ENCODE data around the gene RAPGEF2. TPM values are rescaled to one million over a fixed set of nuclear protein-coding genes. Genes with fewer than 3 reads are reported as not detected.
"Not testable (repeated sequence)": the region's sequence is repeated elsewhere in the genome, so short reads cannot be mapped to it uniquely, and the experiment has no call there.

RAPGEF2 gene
- total and polyA plus RNA-seq, 2 donors from 2014 or later, result 6.9 to 50.6 TPM

DNA sequence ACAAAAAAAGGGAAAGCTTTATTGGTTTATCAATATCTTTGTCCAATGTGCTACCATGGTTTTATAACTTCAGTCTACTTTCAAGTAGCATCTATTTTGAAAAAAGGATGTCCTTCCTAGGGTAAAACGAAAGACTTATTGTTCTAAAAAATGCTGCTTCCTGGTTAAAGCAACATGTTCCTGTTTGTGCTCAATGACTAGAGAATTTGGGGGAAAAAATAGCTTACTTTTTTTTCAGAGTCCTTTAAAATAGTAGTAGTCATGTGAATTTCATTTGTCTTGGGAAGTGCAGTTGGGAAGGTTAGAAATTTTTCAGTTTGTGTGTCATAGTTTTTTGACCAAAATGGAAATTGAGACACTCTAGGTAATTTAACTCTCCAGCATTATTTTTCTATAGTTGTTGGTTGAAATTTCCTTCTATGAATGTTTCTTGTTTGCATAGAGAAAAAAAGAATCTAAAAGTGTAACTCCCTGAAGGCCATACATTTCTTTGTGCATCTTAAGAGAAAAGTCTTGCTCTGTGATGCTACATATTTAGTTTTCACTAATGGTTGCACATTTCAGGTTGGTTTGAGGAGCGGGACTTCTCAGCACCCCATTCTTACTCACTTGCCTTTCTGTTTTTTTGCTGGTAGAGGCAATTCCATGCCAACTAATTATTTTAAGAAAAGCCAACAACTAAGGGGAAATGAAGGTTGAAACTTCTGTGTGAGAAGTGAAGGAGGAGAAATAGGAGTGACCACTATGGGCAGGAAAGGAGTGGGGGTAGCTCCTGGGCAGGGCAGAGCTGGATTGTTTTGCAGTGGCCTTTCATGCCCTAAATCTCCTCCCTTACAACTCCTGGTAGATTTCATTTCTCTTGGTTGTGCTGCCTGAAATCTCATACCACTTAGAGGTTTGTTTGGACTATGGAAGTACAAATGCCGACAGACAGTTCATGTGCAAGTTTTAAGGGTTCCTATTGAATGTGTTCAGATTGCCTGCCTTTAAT is 76.4 kb downstream of the RAPGEF2 start:
- H3K9ac ChIP-seq (ENCODE audit: low read length in 3 of 3), result peak overlapping the region in 1 of 3 donors; percentile 28

DNA sequence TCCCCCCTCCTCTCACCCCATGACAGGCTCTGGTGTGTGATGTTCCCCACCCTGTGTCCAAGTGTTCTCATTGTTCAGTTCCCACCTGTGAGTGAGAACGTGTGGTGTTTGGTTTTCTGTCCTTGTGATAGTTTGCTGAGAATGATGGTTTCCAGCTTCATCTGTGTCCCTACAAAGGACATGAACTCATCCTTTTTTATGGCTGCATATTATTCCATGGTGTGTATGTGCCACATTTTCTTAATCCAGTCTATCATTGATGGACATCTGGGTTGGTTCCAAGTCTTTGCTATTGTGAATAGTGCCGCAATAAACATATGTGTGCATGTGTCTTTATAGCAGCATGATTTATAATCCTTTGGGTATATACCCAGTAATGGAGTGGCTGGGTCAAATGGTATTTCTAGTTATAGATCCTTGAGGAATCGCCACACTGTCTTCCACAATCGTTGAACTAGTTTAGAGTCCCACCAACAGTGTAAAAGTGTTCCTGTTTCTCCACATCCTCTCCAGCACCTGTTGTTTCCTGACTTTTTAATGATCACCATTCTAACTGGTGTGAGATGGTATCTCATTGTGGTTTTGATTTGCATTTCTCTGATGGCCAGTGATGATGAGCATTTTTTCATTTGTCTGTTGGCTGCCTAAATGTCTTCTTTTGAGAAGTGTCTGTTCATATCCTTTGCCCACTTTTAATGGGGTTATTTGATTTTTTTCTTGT is 81.2 kb downstream of the RAPGEF2 start:
- H3K4me3 ChIP-seq (ENCODE audit: low read length in 3 of 3); H3K4me1 ChIP-seq (ENCODE audit: control insufficient read depth in 2 of 3, insufficient read depth in 2 of 3, low read depth in 1 of 3, low read length in 3 of 3); H3K27me3 ChIP-seq (ENCODE audit: control insufficient read depth, insufficient read depth, low read length); intact Hi-C loops (cut with DNase I); H3K9me3 ChIP-seq (ENCODE audit: control insufficient read depth in 2 of 3, insufficient read depth in 1 of 3, low read length in 3 of 3); H3K27ac ChIP-seq (ENCODE audit: low read depth in 2 of 2, low read length in 2 of 2); FAIRE-seq; H3K9ac ChIP-seq (ENCODE audit: low read length in 3 of 3); DNase-seq; H3K36me3 ChIP-seq (ENCODE audit: control insufficient read depth in 2 of 3, insufficient read depth in 3 of 3, low read length in 3 of 3): not testable (repeated sequence)

More for the DNA sequence above, 76.4 kb downstream of the RAPGEF2 start:
- DNase-seq, result peak in 3 of 5 donors; percentile 23 to 59 (median 43)
- TF ChIP-seq, protein P1, sequence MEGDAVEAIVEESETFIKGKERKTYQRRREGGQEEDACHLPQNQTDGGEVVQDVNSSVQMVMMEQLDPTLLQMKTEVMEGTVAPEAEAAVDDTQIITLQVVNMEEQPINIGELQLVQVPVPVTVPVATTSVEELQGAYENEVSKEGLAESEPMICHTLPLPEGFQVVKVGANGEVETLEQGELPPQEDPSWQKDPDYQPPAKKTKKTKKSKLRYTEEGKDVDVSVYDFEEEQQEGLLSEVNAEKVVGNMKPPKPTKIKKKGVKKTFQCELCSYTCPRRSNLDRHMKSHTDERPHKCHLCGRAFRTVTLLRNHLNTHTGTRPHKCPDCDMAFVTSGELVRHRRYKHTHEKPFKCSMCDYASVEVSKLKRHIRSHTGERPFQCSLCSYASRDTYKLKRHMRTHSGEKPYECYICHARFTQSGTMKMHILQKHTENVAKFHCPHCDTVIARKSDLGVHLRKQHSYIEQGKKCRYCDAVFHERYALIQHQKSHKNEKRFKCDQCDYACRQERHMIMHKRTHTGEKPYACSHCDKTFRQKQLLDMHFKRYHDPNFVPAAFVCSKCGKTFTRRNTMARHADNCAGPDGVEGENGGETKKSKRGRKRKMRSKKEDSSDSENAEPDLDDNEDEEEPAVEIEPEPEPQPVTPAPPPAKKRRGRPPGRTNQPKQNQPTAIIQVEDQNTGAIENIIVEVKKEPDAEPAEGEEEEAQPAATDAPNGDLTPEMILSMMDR (IDR thresholded peaks at IDR 0.05; ENCODE audit: borderline replicate concordance, extremely low read depth, insufficient read depth), result no peak
- Histone ChIP-seq H3K9me3 (ENCODE audit: control insufficient read depth in 2 of 3, insufficient read depth in 1 of 3, low read length in 3 of 3) (no peaks in the 10 kb centered on the region), H3K27me3 (ENCODE audit: control insufficient read depth, insufficient read depth, low read length) (no peaks in the 10 kb centered on the region), H3K4me3 (ENCODE audit: low read length in 3 of 3) (peak overlapping the region in 2 of 3 donors; percentile 18 to 38), H3K4me1 (ENCODE audit: control insufficient read depth in 2 of 3, insufficient read depth in 2 of 3, low read depth in 1 of 3, low read length in 3 of 3) (peaks cover 0 to 12% (median 11%) of the 10 kb centered on the region in 3 donors), H3K36me3 (ENCODE audit: control insufficient read depth in 2 of 3, insufficient read depth in 3 of 3, low read length in 3 of 3) (no peaks in the 10 kb centered on the region), H3K27ac (ENCODE audit: low read depth in 2 of 2, low read length in 2 of 2) (peak overlapping the region in 1 of 2 donors; percentile 38)
- intact Hi-C loops (cut with DNase I), result loop anchor here (10.0 kb wide), 1 partner anchor 324 kb away; no protein-coding TSS in a partner anchor
- no peak for FAIRE-seq

DNA sequence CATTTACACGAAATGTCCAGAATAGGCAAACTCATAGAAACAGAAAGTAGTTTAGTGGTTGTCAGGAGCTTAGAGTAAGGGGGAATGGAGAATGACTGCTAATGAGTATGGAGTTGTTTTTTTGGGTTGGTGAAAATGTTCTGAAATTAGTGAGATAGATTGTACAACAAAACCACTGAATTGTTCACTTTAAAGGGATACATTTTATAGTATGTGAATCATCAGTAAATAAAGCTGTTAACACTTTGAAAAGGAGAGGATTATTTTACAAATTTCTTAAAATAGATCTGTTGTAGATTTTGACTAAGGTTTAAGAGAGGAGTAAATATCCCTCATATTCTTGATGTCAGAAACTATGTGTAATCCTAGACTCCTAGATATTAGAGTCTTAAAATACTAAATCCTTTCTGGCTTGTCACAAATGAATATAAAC is 82.7 kb downstream of the RAPGEF2 start:
- Histone ChIP-seq H3K36me3 (ENCODE audit: control insufficient read depth in 2 of 3, insufficient read depth in 3 of 3, low read length in 3 of 3) (no peaks in the 10 kb centered on the region), H3K4me3 (ENCODE audit: low read length in 3 of 3) (no peak overlapping the region), H3K9me3 (ENCODE audit: control insufficient read depth in 2 of 3, insufficient read depth in 1 of 3, low read length in 3 of 3) (no peaks in the 10 kb centered on the region), H3K27me3 (ENCODE audit: control insufficient read depth, insufficient read depth, low read length) (no peaks in the 10 kb centered on the region), H3K4me1 (ENCODE audit: control insufficient read depth in 2 of 3, insufficient read depth in 2 of 3, low read depth in 1 of 3, low read length in 3 of 3) (no peaks in the 10 kb centered on the region), H3K27ac (ENCODE audit: low read depth in 2 of 2, low read length in 2 of 2) (no peak overlapping the region), H3K9ac (ENCODE audit: low read length in 3 of 3) (no peak overlapping the region)
- intact Hi-C loops (cut with DNase I), result no loop called here
- no peak for DNase-seq
- TF ChIP-seq, protein P1 (IDR thresholded peaks at IDR 0.05; ENCODE audit: borderline replicate concordance, extremely low read depth, insufficient read depth), result no peak
- no peak for FAIRE-seq

DNA sequence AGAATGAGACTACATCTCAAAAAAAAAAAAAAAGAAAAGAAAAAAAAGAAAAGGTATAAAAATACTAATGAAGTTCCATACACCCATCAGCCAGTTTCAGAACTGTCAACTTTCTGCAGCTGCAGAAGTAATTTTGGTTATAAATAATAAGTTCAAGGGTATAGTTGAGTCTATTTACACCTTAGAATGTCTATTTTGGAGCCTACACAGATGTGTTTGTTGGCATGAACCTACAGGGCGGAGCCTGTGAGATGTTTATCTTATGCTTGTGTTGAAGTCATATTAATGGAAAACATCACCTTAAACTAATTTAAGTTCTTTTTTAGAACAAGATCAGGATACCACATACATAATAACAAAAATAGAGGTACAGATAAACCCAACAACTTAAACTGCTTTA is 85.8 kb downstream of the RAPGEF2 start:
- no peaks in the 10 kb centered on the region for H3K9me3 ChIP-seq (ENCODE audit: control insufficient read depth in 2 of 3, insufficient read depth in 1 of 3, low read length in 3 of 3)
- no peak for DNase-seq
- H3K36me3 ChIP-seq (ENCODE audit: control insufficient read depth in 2 of 3, insufficient read depth in 3 of 3, low read length in 3 of 3), result no peaks in the 10 kb centered on the region
- no peaks in the 10 kb centered on the region for H3K4me1 ChIP-seq (ENCODE audit: control insufficient read depth in 2 of 3, insufficient read depth in 2 of 3, low read depth in 1 of 3, low read length in 3 of 3)
- TF ChIP-seq, protein P1 (IDR thresholded peaks at IDR 0.05; ENCODE audit: borderline replicate concordance, extremely low read depth, insufficient read depth), result no peak
- H3K4me3 ChIP-seq (ENCODE audit: low read length in 3 of 3), result no peak overlapping the region
- no peaks in the 10 kb centered on the region for H3K27me3 ChIP-seq (ENCODE audit: control insufficient read depth, insufficient read depth, low read length)
- intact Hi-C loops (cut with DNase I), result no loop called here
- FAIRE-seq, result no peak
- no peak overlapping the region for H3K27ac ChIP-seq (ENCODE audit: low read depth in 2 of 2, low read length in 2 of 2)
- H3K9ac ChIP-seq (ENCODE audit: low read length in 3 of 3), result no peak overlapping the region

Measured in kidney (tissue), 14 donors.